Cardiac muscle cell (in vitro differentiated cells and primary cell): ENCODE data around the gene TMIGD3. TPM values are rescaled to one million over a fixed set of nuclear protein-coding genes. Genes with fewer than 3 reads are reported as not detected.
A peak's percentile ranks its signal among the peaks of the same experiment; 100 is the strongest.

Source experiments
- DNase-seq, 2 donors: peaks; one replicate each; pipeline versions ENCODE4 v3.0.0 to v3.0.0-alpha.2; 2010 to 2017; ENCODE audit warnings: low read depth in 1 of 2, low spot score in 1 of 2
- H3K27ac ChIP-seq: fragments of 200-600 bp; sonication (generic); 2 replicates; pipeline ENCODE4 v1.5.1; 2016
- H3K27me3 ChIP-seq: fragments of 200-600 bp; sonication (generic); 2 replicates; pipeline ENCODE4 v1.6.0; 2016; ENCODE audit warnings: control low read depth
- H3K36me3 ChIP-seq: fragments of 200-600 bp; sonication (generic); 2 replicates; pipeline ENCODE4 v1.5.1; 2016; ENCODE audit warnings: control low read depth
- H3K4me1 ChIP-seq: fragments of 200-600 bp; sonication (generic); 2 replicates; pipeline ENCODE4 v1.8.1; 2017; ENCODE audit warnings: low read depth, mild to moderate bottlenecking, mixed run types
- H3K4me3 ChIP-seq: fragments of 200-600 bp; sonication (generic); 2 replicates; pipeline ENCODE4 v1.5.1; 2016; ENCODE audit warnings: mild to moderate bottlenecking
- H3K9me3 ChIP-seq: fragments of 200-600 bp; sonication (generic); 2 replicates; pipeline ENCODE4 v1.5.1; 2017; ENCODE audit warnings: low read depth, mild to moderate bottlenecking, control low read depth
- CTCF ChIP-seq: IDR thresholded peaks from 2 replicates; pipeline ENCODE4 v1.5.1; 2012; ENCODE audit warnings: low read depth, mild to moderate bottlenecking, low read length
- polyA plus RNA-seq: library from polyadenylated mRNA; unstranded; fragments of >200 nt; fragmentation: Nextera tagmentation; extraction: Ambion mirVana; gene quantifications from 2 replicates; pipeline ENCODE4 v1.2.1, GENCODE V29; 2016
- total RNA-seq: library from RNA; depleted of rRNA; stranded (reverse); fragments of >200 nt; gene quantifications from 2 replicates; pipeline ENCODE4 v1.2.3, GENCODE V29; 2016

Gene TMIGD3
- total and polyA plus RNA-seq, 2 experiments from 2014 or later = not detected

GRCh38 chr1:111461765-111462164 lies 41.7 kb downstream of the TMIGD3 start:
- DNase-seq = no peak
- Histone ChIP-seq H3K4me3 (no peak overlapping the region), H3K27me3 (no peaks in the 10 kb centered on the region), H3K4me1 (no peaks in the 10 kb centered on the region), H3K36me3 (peaks cover 58% of the 10 kb centered on the region), H3K27ac (no peak overlapping the region), H3K9me3 (no peaks in the 10 kb centered on the region)
- no peak for TF ChIP-seq CTCF

- Histone ChIP-seq H3K4me1 (peaks cover 12% of the 10 kb centered on the region), H3K27ac (no peak overlapping the region), H3K36me3 (peaks cover 60% of the 10 kb centered on the region), H3K9me3 (no peaks in the 10 kb centered on the region), H3K27me3 (no peaks in the 10 kb centered on the region), H3K4me3 (no peak overlapping the region)
- no peak for DNase-seq
- TF ChIP-seq CTCF = no peak
Observed at GRCh38 chr1:111455642-111456031, 47.8 kb downstream of the TMIGD3 start.

DNA sequence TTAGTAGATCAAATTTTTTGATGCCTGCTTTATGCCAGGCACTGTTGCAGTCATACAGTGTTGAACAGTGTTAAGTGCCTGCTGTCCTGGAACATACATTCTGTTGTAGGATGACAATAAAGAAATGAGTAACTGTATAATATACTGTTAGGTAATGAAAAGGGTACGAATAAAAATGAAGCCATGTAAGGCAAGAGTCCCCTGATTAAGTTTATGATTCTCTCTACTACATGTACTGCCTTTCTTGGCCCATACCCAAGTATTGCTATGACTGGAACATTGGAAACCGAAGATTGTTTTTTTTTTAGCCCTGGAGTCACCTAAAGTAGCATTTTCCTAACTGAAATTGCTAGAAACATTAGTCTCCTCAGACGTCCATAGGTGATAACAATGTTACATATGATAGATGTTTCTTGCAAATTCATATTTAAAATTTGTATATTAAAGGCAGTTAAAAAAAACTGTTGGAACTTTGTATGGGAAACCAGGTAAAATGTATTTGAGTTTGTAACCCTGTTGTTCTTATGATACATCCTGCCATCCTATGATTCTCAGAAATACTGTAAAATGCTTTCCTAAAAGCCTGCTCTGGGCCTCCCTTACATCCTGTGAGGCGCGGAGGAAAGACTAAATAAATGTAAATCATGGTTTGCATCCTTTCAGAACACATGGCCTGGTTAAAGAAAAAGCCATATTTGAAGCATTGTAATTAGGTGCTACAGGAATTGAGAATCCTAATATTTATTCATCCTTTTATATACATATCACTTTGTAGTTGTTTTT lies 48.4 kb downstream of the TMIGD3 start:
- TF ChIP-seq CTCF = no peak
- H3K36me3 ChIP-seq = peaks cover 56% of the 10 kb centered on the region
- no peak overlapping the region for H3K27ac ChIP-seq
- no peaks in the 10 kb centered on the region for H3K27me3 ChIP-seq
- no peak for DNase-seq
- H3K4me1 ChIP-seq = peaks cover 18% of the 10 kb centered on the region
- H3K4me3 ChIP-seq = no peak overlapping the region
- H3K9me3 ChIP-seq = no peaks in the 10 kb centered on the region

GRCh38 chr1:111453706-111454105 lies 49.7 kb downstream of the TMIGD3 start:
- Histone ChIP-seq H3K9me3 (no peaks in the 10 kb centered on the region), H3K27me3 (no peaks in the 10 kb centered on the region), H3K36me3 (peaks cover 43% of the 10 kb centered on the region), H3K4me1 (peaks cover 19% of the 10 kb centered on the region), H3K27ac (no peak overlapping the region), H3K4me3 (no peak overlapping the region)
- no peak for DNase-seq
- TF ChIP-seq CTCF = no peak

- Histone ChIP-seq H3K36me3 (peaks cover 32% of the 10 kb centered on the region), H3K9me3 (no peaks in the 10 kb centered on the region), H3K27me3 (no peaks in the 10 kb centered on the region), H3K4me1 (peaks cover 25% of the 10 kb centered on the region), H3K4me3 (no peak overlapping the region), H3K27ac (peak overlapping the region; percentile 10)
- no peak for DNase-seq
- TF ChIP-seq CTCF = no peak
Observed at GRCh38 chr1:111452581-111452980, 50.9 kb downstream of the TMIGD3 start.
